Umbilical cord (tissue), 2 donors: Measurements from ENCODE around the gene NXNL2. TPM values are rescaled to one million over a fixed set of nuclear protein-coding genes. Genes with fewer than 3 reads are reported as not detected.

Experiments used
- DNase-seq: peaks from one replicate; pipeline ENCODE4 v3.0.0-alpha.2; 2015; ENCODE audit warnings: low spot score
- total RNA-seq: library from RNA; depleted of rRNA; stranded (reverse); fragments of >200 nt; gene quantifications from one replicate; pipeline ENCODE4 v1.2.3, GENCODE V29; 2014; ENCODE audit warnings: low replicate concordance; ENCODE audit not compliant: insufficient read depth

Gene NXNL2
- total RNA-seq, result not detected

GRCh38 chr9:88534456-88535225, at the start of gene NXNL2:
NXNL2 (plus strand) TSS chr9:88535178; CDS start chr9:88535435, 257 bp downstream.
- peak; percentile 85 for DNase-seq

DNA sequence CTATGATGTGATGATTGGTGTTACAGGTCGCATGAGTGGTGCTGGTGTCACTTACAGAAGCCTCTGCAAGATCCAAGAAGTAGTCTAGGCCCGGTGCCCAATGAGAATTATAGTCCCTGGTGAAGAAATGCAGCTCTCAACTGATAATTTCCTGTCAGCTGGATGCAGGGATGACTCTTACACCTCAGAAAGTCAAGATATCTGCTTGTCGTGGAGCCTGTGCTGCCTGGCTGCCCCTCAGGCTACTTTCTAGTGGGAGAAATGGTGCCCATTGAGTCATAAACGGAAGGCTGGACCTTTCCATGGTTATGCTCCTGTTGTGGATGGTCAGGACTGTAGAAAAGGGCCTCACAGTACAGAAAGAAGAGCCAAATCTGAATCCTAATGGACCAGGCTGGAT, 46.8 kb upstream of the NXNL2 start:
- DNase-seq, result no peak

- DNase-seq, result no peak
Observed at GRCh38 chr9:88494983-88495721, 39.8 kb upstream of the NXNL2 start.

DNA sequence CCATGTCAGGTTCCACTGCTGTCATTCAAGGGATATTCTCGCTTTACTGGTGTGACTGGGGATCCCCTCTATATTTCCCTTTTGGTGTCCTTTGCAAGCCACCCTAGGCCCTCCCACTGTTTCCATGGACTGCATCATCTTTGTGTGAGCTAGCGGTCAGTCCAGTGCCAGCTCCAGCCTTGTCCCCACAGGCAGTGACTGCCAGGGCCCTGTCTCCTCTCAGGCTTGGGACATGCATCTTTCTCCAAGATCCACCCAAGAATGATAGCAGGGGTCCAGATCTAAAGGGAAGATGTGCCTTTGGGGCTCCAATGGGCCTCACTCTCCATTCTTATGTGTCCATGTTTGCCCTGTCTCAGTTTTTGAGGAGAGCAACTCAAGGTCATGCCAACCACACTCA, 37.8 kb upstream of the NXNL2 start:
- DNase-seq, result no peak

- no peak for DNase-seq
Observed at GRCh38 chr9:88498880-88499279, 36.1 kb upstream of the NXNL2 start.

DNA sequence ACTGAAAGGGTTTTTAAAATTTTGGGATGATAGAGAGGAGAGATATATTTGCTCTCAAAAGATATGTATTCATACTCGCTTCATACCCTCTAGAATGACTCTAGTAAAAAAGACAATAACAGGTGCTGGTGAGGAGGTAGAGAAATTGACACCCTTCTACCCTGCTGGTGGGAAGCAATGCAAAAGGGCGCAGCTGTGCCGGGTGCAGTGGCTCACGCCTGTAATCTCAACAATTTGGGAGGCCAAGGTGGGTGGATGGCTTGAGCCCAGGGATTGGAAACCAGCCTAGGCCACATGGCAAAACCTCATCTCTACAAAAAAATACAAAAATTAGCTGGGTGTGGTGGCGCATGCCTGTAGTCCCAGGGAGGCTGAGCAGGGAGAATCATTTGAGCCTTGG, 33.9 kb upstream of the NXNL2 start:
- DNase-seq, result no peak

DNA sequence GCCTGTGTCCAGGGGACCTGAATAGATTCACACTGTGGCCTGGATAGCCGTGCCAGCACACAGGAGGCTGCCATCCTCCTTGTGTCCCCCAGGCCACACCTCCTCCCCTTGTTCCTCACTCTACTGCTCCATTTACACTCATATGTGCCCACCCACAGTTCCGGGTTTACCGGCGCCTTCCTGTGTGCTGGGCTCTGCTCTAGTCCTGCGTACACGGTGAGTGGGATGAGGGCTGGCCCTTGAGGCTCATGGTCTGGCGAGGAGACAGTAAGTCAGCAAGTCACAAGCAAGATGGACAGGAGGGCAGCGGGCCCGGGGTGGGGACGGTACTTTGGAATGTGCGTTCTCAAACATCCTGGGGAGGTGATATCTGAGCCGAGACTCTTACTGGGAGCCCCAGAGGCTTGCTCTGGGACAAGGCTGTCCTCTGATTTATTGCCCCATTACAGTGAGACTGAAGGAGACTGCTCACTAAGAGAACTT, 32.4 kb upstream of the NXNL2 start:
- DNase-seq, result peak; percentile 14

- DNase-seq, result no peak
Observed at GRCh38 chr9:88503081-88503844, 31.7 kb upstream of the NXNL2 start.

DNA sequence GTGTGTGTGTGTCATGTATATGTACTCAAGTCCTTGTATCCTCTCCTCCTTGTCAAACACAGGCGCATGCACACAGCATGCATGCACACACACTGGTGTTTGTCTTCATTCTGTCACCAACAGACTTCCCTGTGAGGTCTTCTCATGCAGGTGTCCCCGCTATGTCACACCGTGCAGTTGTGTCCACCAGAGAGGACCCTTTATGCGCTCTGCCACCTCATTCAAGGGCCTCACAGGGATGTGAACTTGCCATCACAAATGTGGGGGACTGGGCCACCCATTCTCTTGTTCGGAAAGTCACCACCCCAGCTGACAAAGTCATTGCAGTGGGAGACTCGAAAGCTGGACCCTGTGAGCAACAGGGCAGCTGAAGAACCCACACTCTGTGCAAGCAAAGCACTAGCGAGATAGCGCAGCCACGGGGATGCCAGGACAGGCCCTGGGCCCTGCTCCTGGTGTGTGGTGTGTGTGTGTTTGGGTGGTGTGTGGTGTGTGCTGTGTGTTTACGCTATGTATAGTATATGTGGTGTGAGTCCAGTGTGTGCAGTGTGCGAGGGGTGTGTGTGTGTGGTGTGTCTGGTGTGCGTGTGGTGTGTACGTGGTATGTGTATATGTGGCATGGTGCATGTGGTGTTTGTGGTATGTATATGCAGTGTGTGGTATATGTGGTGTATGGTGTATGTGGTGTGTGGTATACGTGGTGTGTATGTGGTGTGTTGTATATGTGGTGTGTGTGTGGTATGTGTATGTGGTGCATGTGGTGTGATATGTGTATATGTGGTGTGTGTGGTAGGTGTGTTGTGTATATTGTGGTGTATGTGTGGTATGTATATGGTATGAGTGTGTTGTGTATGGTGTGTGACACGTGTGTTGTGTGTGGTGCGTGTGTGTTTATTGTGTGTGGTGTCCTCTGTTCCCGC, 30.9 kb upstream of the NXNL2 start:
- no peak for DNase-seq

DNA sequence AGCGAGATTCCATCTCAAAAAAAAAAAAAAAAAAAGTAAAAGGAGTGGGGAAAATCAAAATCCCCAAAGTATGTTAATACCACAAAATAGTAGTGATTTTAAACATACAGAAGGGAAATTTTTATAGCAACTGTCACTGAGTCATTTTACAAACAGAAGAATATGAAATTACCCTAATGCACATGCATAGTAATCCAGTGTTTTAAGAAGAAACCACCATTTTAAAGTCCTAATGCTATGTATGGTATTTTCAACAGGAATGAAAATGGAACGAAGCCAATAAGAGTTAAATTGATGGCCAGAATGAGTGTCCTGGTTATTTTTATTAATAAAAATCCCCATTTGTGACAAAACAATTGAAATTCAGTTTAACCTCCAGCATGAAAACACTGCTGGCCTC, 26.7 kb upstream of the NXNL2 start:
- no peak for DNase-seq

- DNase-seq, result no peak
Observed at GRCh38 chr9:88511906-88512305, 23.1 kb upstream of the NXNL2 start.

- DNase-seq, result no peak
Observed at GRCh38 chr9:88514247-88514646, 20.7 kb upstream of the NXNL2 start.

GRCh38 chr9:88521308-88521707, 13.7 kb upstream of the NXNL2 start:
- peak; percentile 51 for DNase-seq

GRCh38 chr9:88522360-88522759, 12.6 kb upstream of the NXNL2 start:
- no peak for DNase-seq

DNA sequence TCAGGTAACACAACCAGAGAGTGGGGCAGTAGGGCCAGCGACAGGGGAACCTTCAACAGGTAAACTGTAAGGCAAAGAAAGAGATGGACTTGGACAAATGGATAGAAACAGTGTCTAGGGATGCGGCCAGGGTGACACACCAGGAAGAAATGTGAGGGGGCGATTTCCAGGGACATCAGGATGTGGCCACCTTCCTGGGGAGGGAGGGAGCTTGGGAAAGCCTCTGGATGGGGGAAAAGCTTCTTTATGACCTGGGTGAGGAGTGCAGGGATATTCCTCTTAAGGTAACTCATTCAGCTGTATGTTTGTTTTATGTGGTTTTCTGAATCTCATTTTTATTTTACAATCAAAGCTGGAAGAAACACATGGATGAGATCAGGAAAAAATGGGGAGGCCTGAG, 11.9 kb upstream of the NXNL2 start:
- DNase-seq, result no peak

GRCh38 chr9:88524911-88525310, 10.1 kb upstream of the NXNL2 start:
- no peak for DNase-seq

DNA sequence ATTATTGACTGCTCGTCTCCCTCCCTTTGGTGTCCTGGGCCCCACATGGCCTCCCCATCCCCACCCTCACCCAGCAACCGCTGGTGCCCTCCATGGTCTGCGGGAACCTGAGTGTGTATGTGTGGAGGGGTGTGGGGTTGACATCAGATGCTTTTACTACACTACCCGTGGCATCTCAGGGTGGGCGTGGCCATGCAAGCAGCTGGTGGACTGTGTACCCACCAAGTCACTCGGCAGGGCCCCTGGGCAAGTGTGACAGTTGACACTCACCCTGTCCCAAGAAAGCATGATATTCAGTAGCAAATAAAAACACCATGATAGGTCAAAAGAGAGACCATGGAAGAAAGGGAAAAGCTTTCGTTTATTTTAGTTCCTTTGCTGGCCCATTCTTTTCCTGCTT, 7.4 kb upstream of the NXNL2 start:
- no peak for DNase-seq

DNA sequence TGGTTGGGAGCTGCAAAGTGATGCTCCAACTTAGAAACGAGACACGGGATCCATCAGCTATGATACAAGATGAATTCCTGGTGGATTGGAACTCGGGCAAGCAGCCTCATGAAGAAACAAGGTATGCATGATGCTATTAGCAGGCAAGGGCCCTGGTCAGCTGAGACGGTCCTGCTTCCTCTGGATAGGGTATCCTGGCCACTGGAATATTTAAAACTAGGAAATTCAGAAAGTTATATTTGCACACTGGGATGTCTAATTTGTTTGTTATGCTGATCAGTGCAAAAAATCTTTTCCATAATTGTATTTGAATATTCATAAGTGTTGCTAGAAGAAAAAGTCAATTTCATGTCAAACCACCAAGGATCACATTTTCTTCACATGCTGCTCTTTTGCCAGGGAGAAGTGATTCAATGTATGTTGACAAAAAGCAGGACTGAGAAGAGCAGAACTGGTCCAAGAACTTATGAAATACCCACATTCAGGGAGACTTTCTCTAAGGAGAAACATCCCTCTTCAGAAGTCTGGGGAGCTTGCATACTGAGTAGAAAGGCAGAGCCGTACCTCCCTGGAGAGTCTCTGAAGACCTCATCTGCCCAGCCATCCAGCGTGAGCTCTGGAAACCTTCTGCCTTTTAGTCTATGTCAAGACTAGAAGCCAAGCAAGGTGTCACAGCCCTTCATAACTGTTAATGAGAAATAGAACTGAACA, 6.7 kb upstream of the NXNL2 start:
- DNase-seq, result peak; percentile 66

DNA sequence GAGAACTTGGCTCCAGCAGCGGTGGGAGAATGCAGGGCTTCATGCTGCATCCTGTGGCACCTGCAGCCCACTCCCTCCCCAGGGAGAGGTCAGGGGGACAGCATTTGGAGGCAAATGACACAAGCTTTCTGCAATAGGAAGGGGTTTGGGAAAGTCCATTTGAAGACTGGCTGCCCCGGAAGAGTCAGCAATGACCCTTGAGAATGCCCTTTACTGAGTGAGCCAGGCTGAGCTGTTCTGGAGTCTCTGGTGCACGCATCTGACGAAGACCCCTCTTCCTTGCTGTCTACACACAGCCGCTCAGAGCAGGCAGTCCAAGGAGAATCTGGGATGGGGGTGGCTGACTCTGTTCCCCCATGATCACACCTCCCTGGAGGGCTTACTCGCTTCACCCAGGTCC, 5.5 kb upstream of the NXNL2 start:
- no peak for DNase-seq

- DNase-seq, result peak; percentile 27
Observed at GRCh38 chr9:88530051-88530450, 4.9 kb upstream of the NXNL2 start.
